H9 (cell line): ENCODE results near the gene PTK6. TPM values are rescaled to one million over a fixed set of nuclear protein-coding genes. Genes with fewer than 3 reads are reported as not detected.

Experiments
- DNase-seq: peaks from one replicate; pipeline ENCODE4 v3.0.0-alpha.2; 2017
- H2AFZ ChIP-seq: one replicate; pipeline ENCODE4 v1.6.1; 2013; ENCODE audit warnings: mild to moderate bottlenecking, low read length, control low read depth, moderate library complexity
- H2AK5ac ChIP-seq: 2 replicates; pipeline ENCODE4 v1.6.1; 2013; ENCODE audit warnings: low read length, control low read depth, mixed read lengths; ENCODE audit not compliant: insufficient read length
- H2BK120ac ChIP-seq: one replicate; pipeline ENCODE4 v1.6.1; 2013; ENCODE audit warnings: low read depth, mild to moderate bottlenecking, low read length, control low read depth, inconsistent platforms; ENCODE audit not compliant: poor library complexity, severe bottlenecking
- H2BK12ac ChIP-seq: 2 replicates; pipeline ENCODE4 v1.6.1; 2013; ENCODE audit warnings: low read length, control low read depth, mixed read lengths, low read depth; ENCODE audit not compliant: insufficient read length
- H2BK15ac ChIP-seq: 2 replicates; pipeline ENCODE4 v1.6.1; 2013; ENCODE audit warnings: low read depth, low read length, control low read depth
- H2BK20ac ChIP-seq: one replicate; pipeline ENCODE4 v1.6.1; 2013; ENCODE audit warnings: low read depth, mild to moderate bottlenecking, low read length, control low read depth, inconsistent platforms; ENCODE audit not compliant: poor library complexity, severe bottlenecking
- H2BK5ac ChIP-seq: 2 replicates; pipeline ENCODE4 v1.6.1; 2013; ENCODE audit warnings: low read length, control low read depth, mixed read lengths; ENCODE audit not compliant: insufficient read length
- H3K14ac ChIP-seq: 2 replicates; pipeline ENCODE4 v1.6.1; 2013; ENCODE audit warnings: low read length, control low read depth; ENCODE audit not compliant: insufficient read depth
- H3K18ac ChIP-seq: 2 replicates; pipeline ENCODE4 v1.6.1; 2013; ENCODE audit warnings: low read depth, mild to moderate bottlenecking, mixed read lengths, low read length, control low read depth; ENCODE audit not compliant: insufficient read length
- H3K23ac ChIP-seq: 2 replicates; pipeline ENCODE4 v1.6.1; 2013; ENCODE audit warnings: low read length, control low read depth, mixed read lengths, low read depth; ENCODE audit not compliant: insufficient read length
- H3K23me2 ChIP-seq: 2 replicates; pipeline ENCODE4 v1.6.1; 2013; ENCODE audit warnings: low read depth, mild to moderate bottlenecking, mixed read lengths, low read length, control low read depth; ENCODE audit not compliant: insufficient read length, poor library complexity, severe bottlenecking
- H3K27ac ChIP-seq: 2 replicates; pipeline ENCODE4 v1.5.1; 2013; ENCODE audit warnings: low read length, control low read depth, mixed read lengths, low read depth; ENCODE audit not compliant: insufficient read length
- H3K27me3 ChIP-seq: 2 replicates; pipeline ENCODE4 v1.6.1; 2013; ENCODE audit warnings: low read length, control low read depth, inconsistent platforms; ENCODE audit not compliant: insufficient read depth
- H3K4ac ChIP-seq: 2 replicates; pipeline ENCODE4 v1.6.1; 2013; ENCODE audit warnings: low read depth, mild to moderate bottlenecking, control low read depth, inconsistent platforms, low read length, moderate library complexity
- H3K4me1 ChIP-seq: 2 replicates; pipeline ENCODE4 v1.6.1; 2013; ENCODE audit warnings: low read length, control low read depth, inconsistent platforms; ENCODE audit not compliant: insufficient read depth
- H3K4me2 ChIP-seq: 2 replicates; pipeline ENCODE4 v1.6.1; 2013; ENCODE audit warnings: low read length, control low read depth, mixed read lengths; ENCODE audit not compliant: insufficient read length, insufficient read depth
- H3K56ac ChIP-seq: 2 replicates; pipeline ENCODE4 v1.6.1; 2013; ENCODE audit warnings: low read depth, mild to moderate bottlenecking, mixed read lengths, low read length, control low read depth; ENCODE audit not compliant: insufficient read length
- H3K79me1 ChIP-seq: 2 replicates; pipeline ENCODE4 v1.6.1; 2013; ENCODE audit warnings: low read depth, mild to moderate bottlenecking, moderate library complexity, low read length, control low read depth, inconsistent platforms; ENCODE audit not compliant: insufficient read depth, poor library complexity, severe bottlenecking
- H3K79me2 ChIP-seq: 2 replicates; pipeline ENCODE4 v1.6.1; 2013; ENCODE audit warnings: low read length, control low read depth, inconsistent platforms; ENCODE audit not compliant: insufficient read depth
- H3K9ac ChIP-seq: 2 replicates; pipeline ENCODE4 v1.6.1; 2013; ENCODE audit warnings: low read length, control low read depth, mixed read lengths; ENCODE audit not compliant: insufficient read length; ENCODE audit errors: extremely low read depth
- H3K9me3 ChIP-seq: one replicate; pipeline ENCODE4 v1.6.1; 2013; ENCODE audit warnings: low read depth, low read length, inconsistent platforms; ENCODE audit not compliant: control insufficient read depth
- H3T11ph ChIP-seq: one replicate; pipeline ENCODE4 v1.6.1; 2013; ENCODE audit warnings: mild to moderate bottlenecking, low read length, control low read depth, inconsistent platforms
- H4K20me1 ChIP-seq: one replicate; pipeline ENCODE4 v1.6.1; 2013; ENCODE audit not compliant: control insufficient read depth, insufficient read length, insufficient read depth
- H4K5ac ChIP-seq: 2 replicates; pipeline ENCODE4 v1.6.1; 2013; ENCODE audit warnings: low read depth, mild to moderate bottlenecking, mixed read lengths, low read length, control low read depth; ENCODE audit not compliant: insufficient read length
- H4K8ac ChIP-seq: replicated peaks from 2 replicates; pipeline ENCODE4 v1.6.1; 2013; ENCODE audit warnings: low read length, control low read depth, mixed read lengths, low read depth; ENCODE audit not compliant: insufficient read length
- H4K91ac ChIP-seq: 2 replicates; pipeline ENCODE4 v1.6.1; 2013; ENCODE audit warnings: low read depth, mild to moderate bottlenecking, moderate library complexity, mixed read lengths, low read length, control low read depth; ENCODE audit not compliant: insufficient read length
- H3K27ac Mint-ChIP-seq, 3 experiments: 2 replicates in 2 of 3; 3 replicates in 1 of 3; pipeline ENCODE4 v1.8.0; 2020 to 2021; ENCODE audit warnings: mixed read lengths in 3 of 3, mild to moderate bottlenecking in 1 of 3, moderate library complexity in 1 of 3
- H3K27me3 Mint-ChIP-seq: 2 replicates; pipeline ENCODE4 v1.8.0; 2021; ENCODE audit warnings: low read depth, mild to moderate bottlenecking, moderate library complexity, mixed read lengths
- H3K36me3 Mint-ChIP-seq, 3 experiments: 2 replicates in 2 of 3; 3 replicates in 1 of 3; pipeline ENCODE4 v1.8.0; 2020 to 2021; ENCODE audit warnings: low read depth in 3 of 3, mixed read lengths in 3 of 3; ENCODE audit not compliant: insufficient read depth in 1 of 3
- H3K4me1 Mint-ChIP-seq, 2 experiments: 2 replicates each; pipeline ENCODE4 v1.8.0; 2020; ENCODE audit warnings: mixed read lengths in 2 of 2
- H3K4me3 Mint-ChIP-seq, 2 experiments: 2 replicates in 1 of 2; 3 replicates in 1 of 2; pipeline ENCODE4 v1.8.0; 2020 to 2021; ENCODE audit warnings: mild to moderate bottlenecking in 2 of 2, mixed read lengths in 2 of 2, moderate library complexity in 1 of 2
- H3K9me3 Mint-ChIP-seq, 2 experiments: 2 replicates in 1 of 2; 3 replicates in 1 of 2; pipeline ENCODE4 v1.8.0; 2020; ENCODE audit warnings: mild to moderate bottlenecking in 2 of 2, mixed read lengths in 2 of 2, moderate library complexity in 1 of 2
- WGBS: extraction: QIAGEN DNeasy Blood & Tissue Kit; methylation state at CpG from one replicate; pipeline ENCODE4 v1.1.7; 2013; ENCODE audit warnings: missing lambda C conversion rate, low lambda C conversion rate, mixed read lengths; ENCODE audit not compliant: insufficient read length; ENCODE audit errors: extremely low coverage; 5-methylcytosine and 5-hydroxymethylcytosine counted together
- total RNA-seq: library from RNA; stranded (reverse); gene quantifications from 2 replicates; pipeline ENCODE4 v1.2.1, GENCODE V29; 2021
- TF ChIP-seq, protein P1 (sequence below): fragments of 200-600 bp; sonication (generic); conservative IDR thresholded peaks from 3 replicates; pipeline ENCODE4 v1.8.0; 2021; ENCODE audit warnings: antibody characterized with exemption, mild to moderate bottlenecking

PTK6 gene
- total RNA-seq, 1 experiment from 2014 or later, result 0.46 TPM

DNA sequence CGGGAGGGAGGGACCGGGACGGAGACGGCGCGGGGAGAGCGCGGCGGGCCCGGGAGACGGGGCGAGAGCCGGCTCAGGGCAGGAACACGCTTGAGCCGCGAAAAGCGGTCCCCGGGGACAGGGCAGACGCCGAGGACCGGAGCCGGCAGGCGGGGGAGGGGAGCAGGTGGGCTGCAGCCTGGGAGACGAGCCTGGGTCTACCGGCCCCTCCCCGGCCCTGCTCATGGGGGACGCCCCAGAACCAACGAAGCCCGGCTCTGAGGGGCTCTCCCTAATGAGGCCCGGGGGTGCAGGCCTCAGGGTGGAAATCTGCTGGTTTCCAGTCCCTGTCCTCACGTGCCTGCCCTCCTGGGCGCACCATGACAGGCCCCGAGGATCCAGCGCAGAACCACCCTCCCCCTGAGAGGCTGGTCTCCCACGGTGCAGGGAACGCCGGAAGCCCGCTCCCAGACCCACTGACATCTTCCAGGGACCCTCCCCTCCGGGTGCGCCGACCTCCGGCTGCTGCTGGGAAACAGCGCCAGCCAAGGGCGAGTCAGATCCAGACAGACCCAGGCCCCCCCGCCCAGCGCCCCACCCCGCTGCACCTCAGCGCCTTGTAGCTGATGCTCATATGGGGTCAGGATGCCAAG is 37.7 kb downstream of the PTK6 start:
- H2BK5ac ChIP-seq, result no peak overlapping the region
- DNase-seq, result peak; percentile 46

More for the DNA sequence above, 37.7 kb downstream of the PTK6 start:
- Histone ChIP-seq H2AK5ac (no peak overlapping the region), H2BK20ac (no peak overlapping the region), H4K5ac (no peak overlapping the region), H3K9me3 (no peaks in the 10 kb centered on the region), H3K23me2 (peaks cover 5% of the 10 kb centered on the region), H2AFZ (no peak overlapping the region), H2BK120ac (no peak overlapping the region), H3K4me2 (peak overlapping the region; percentile 34), H4K8ac (no peak overlapping the region), H3K79me1 (no peaks in the 10 kb centered on the region), H3K56ac (no peak overlapping the region), H2BK15ac (no peak overlapping the region), H3K27me3 (peaks cover 4% of the 10 kb centered on the region; the same call in 1 of the 2 replicates), H3K23ac (no peak overlapping the region), H3K79me2 (no peaks in the 10 kb centered on the region), H3K9ac (no peak overlapping the region), H3K18ac (no peak overlapping the region), H3K4me1 (no peaks in the 10 kb centered on the region), H3K27ac (no peak overlapping the region), H4K20me1 (peaks cover 2% of the 10 kb centered on the region), H2BK12ac (no peak overlapping the region), H3K14ac (no peak overlapping the region), H3K4ac (no peak overlapping the region), H3T11ph (no peak overlapping the region), H4K91ac (no peak overlapping the region)
- H3K4me1 Mint-ChIP-seq, result peaks cover 4 to 10% of the 10 kb centered on the region in 2 experiments; a peak in 3 of 4 replicates
- peak overlapping the region; percentile 43 to 70; a peak in 3 of 5 replicates for H3K4me3 Mint-ChIP-seq
- WGBS, result no CpG with 5 or more reads among the region's 48 CpGs
- peaks cover 0 to 6% (median 0%) of the 10 kb centered on the region in 3 experiments; a peak in 1 of 7 replicates for H3K36me3 Mint-ChIP-seq
- TF ChIP-seq, protein P1, sequence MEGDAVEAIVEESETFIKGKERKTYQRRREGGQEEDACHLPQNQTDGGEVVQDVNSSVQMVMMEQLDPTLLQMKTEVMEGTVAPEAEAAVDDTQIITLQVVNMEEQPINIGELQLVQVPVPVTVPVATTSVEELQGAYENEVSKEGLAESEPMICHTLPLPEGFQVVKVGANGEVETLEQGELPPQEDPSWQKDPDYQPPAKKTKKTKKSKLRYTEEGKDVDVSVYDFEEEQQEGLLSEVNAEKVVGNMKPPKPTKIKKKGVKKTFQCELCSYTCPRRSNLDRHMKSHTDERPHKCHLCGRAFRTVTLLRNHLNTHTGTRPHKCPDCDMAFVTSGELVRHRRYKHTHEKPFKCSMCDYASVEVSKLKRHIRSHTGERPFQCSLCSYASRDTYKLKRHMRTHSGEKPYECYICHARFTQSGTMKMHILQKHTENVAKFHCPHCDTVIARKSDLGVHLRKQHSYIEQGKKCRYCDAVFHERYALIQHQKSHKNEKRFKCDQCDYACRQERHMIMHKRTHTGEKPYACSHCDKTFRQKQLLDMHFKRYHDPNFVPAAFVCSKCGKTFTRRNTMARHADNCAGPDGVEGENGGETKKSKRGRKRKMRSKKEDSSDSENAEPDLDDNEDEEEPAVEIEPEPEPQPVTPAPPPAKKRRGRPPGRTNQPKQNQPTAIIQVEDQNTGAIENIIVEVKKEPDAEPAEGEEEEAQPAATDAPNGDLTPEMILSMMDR, result no peak
- no peak overlapping the region for H3K27ac Mint-ChIP-seq
- H3K9me3 Mint-ChIP-seq, result no peaks in the 10 kb centered on the region; a peak in 1 of 5 replicates
- H3K27me3 Mint-ChIP-seq, result peaks cover 57% of the 10 kb centered on the region
